ENCODE results near the gene ITPKC.

GRCh38 chr19:40697007-40697406, 19.9 kb upstream of the ITPKC start:
- TF ChIP-seq UBTF (CRISPR knock-in tag; IDR thresholded peaks at IDR 0.05) = no peak
- no peak for TF ChIP-seq ZNF44 (CRISPR knock-in tag; IDR thresholded peaks at IDR 0.05)
- TF ChIP-seq ZNF232 (CRISPR knock-in tag; IDR thresholded peaks at IDR 0.05; ENCODE audit: borderline replicate concordance) = no peak
- TF ChIP-seq ZNF615 (CRISPR knock-in tag; IDR thresholded peaks at IDR 0.05; ENCODE audit: borderline replicate concordance) = no peak
- TF ChIP-seq POLR2A (IDR thresholded peaks at IDR 0.05; ENCODE audit: insufficient read depth in 1 of 2, low read depth in 2 of 2, low read length in 2 of 2) = no peak
- TF ChIP-seq ZBTB25 (CRISPR knock-in tag; IDR thresholded peaks at IDR 0.05) = no peak

All from HepG2 (cell line).